GM19351 (cell line): ENCODE data around the gene NRP1.
"Not testable (repeated sequence)": the region's sequence is repeated elsewhere in the genome, so short reads cannot be mapped to it uniquely, and the experiment has no call there.

ENCODE experiments used
- ATAC-seq: cut with Tn5 transposase; IDR thresholded peaks from one replicate; pipeline ENCODE4 v1.9.1; 2021; ENCODE audit warnings: mild to moderate bottlenecking, moderate library complexity; ENCODE audit not compliant: unreplicated experiment

Gene NRP1

DNA sequence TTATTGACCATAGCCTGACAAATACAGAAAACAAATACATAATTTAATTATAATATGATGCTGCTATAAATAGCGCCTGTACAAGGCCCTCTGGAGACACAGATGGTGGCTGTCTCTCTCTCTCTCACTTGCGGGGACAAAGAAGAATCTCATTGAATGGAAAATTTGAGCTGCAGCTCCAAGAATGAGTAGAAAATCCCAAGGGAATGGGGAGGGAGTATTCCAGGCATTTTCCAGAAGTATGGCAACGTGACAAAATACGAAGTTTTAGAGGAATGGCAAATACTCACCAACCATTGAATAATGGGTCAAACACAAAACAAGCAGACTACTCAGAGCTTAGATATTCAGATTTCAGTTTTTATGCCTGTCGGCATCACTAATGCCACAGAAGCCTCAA lies 179.9 kb downstream of the NRP1 start:
- ATAC-seq: no peak

DNA sequence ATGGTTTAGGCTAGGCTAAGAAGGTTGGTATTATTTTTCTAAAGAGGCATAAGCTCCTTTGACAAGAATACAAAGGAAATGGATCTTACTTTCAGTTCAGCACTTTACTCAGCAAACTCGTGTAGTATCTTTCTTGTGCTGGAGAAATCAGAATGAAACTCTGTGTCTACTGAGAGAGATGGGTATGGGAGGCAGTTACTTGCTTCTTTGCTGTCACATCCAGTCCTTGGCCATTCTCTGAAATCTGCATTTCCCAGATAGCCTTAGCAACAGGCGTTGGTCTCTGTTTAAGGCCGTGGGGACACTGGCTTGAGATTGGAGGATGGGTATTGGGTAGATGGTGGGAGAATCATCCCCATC lies 180.5 kb downstream of the NRP1 start:
- no peak for ATAC-seq

DNA sequence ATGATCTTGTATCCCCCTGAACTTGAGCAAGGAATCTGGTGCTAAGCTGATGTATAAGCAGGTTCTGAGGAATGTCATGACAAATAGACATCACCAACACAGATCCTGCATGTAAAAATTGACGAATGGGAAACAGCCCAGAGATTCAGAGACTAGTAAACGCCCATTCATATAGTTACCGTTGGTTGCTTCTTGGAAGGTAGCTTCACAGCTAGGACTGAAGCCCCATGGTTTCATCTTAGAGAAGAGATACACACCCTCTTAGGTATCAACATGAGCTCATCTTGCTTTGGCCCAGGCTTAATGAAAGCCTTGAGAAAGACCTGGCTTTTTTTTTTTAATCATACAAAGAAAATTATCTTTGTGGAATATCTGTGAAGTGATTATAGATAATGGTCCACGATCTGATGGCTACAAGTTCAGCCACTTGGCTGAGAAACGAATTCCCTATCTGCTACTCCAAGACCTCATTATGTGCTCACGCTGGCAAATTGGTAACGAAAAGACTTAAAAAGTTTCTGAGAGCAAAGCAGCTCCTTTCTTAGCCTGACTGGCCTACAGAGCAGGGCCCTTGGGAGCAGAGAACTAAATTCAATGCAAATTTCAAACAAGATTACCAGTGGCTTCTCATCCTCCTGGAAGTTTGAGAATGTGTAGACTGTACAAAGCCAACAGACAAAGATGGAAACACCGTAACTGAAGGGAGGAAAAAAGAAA lies 181.1 kb downstream of the NRP1 start:
- no peak for ATAC-seq

DNA sequence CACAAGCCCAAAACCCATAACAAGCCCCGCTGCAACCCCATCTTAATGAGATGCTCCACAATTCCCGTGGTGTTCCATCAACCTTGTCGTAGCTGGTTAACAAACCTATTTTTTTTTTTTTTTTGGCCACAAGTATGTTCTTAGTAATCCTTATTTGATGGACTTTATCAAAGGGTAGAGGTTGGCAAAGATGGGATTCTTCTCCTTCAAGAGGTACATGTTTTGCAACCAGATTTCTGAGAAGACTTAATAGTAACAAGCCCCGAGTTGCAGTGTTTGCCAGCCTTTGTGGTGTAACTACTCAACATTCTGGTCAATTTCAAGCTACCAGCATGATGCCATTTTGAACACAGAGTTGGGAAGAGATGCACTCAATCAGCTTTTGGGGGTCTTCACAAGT lies 181.7 kb downstream of the NRP1 start:
- no peak for ATAC-seq

DNA sequence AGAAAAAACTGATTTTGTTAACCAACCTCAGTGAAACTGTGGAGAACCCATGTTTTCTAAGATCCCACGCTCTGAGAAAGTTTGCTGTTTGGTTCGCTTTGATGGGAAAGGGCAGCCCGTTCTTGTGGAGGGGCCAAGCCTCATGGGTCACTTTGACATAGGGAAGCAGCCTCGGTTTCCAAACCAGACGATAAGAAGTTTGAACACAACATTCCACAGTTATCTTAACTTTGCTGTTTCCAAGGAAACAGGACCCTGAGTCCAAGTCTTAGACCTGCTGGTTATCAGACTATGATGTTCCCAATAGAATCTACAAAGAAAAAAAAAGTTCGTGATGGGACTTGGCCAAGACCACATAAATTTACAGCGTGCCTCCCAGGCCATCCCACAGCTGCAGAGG lies 182.3 kb downstream of the NRP1 start:
- ATAC-seq: no peak

DNA sequence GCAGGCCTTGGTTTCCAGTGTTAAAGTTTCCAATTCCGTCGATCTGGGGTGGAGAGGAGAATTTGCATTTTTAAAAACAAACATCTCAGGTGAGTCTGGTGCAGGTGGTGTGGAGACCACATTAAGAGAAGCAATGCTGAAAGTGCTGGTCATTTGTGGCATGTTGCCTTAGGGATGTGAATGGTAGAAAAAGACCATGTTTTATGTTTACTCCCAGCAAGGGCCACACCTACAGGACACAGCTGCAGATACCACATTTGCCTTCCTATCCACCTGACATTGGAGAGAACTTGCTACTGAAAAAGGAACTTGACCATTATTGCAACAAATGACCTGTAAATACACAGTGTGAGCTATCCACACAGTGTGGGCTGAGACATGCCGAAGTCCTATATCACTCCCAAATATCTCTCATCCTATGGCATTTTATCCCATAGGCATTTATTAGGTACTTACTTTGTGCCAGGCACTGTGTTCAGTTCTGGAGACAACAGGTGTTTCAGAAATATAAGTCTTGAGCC lies 183.1 kb downstream of the NRP1 start:
- ATAC-seq: no peak

DNA sequence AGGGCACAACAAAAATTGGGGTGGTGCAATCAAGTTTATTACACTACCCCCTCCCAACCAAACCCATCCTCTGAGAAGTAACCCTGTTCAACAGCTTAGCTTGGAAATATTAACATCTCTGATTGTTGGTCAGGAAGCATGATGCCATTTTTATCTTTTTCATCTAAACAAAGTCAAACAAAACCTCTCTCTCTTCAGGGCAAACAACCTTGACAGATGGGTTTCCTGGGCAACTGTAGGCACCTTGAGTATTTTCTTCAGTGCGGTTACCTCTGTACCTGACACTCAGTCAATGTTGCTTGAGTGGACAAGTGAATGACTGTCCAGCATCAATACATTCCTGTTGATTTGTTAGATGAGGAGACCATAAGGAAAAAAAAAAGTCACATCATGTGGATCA lies 183.6 kb downstream of the NRP1 start:
- ATAC-seq: no peak

DNA sequence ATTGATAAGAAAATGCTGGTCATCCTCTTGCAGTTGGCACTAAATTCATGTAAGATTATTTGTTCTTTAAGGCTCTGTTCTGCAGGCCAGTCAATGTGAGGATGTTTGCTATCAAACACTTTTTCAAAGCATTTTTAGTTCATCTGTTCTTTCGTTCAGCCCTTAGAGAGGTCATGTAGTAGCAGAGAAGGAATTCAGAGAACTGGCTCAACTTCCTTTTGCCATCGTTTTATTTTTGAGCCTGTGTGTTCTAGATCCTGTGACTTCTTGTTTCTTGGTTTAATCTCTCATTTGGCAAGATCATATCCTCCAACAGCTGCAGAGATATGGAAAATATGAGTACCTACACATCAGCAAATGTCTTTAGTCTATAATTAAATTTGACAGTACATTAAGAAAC lies 184.3 kb downstream of the NRP1 start:
- ATAC-seq: no peak

DNA sequence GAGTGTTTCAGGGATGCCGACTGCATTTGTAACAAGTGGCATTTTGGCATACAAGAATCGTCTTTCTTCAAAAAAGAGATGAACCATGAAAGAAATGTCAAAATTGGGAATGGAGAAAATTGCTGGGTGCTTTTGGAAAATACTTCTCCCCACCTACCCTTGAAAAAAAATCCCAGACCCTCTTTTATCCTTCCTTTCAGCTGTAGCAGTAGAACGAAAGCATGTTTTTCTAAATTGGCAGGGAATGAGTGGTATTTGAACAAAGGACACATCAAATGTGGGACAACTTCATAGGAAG lies 187.5 kb downstream of the NRP1 start:
- no peak for ATAC-seq

DNA sequence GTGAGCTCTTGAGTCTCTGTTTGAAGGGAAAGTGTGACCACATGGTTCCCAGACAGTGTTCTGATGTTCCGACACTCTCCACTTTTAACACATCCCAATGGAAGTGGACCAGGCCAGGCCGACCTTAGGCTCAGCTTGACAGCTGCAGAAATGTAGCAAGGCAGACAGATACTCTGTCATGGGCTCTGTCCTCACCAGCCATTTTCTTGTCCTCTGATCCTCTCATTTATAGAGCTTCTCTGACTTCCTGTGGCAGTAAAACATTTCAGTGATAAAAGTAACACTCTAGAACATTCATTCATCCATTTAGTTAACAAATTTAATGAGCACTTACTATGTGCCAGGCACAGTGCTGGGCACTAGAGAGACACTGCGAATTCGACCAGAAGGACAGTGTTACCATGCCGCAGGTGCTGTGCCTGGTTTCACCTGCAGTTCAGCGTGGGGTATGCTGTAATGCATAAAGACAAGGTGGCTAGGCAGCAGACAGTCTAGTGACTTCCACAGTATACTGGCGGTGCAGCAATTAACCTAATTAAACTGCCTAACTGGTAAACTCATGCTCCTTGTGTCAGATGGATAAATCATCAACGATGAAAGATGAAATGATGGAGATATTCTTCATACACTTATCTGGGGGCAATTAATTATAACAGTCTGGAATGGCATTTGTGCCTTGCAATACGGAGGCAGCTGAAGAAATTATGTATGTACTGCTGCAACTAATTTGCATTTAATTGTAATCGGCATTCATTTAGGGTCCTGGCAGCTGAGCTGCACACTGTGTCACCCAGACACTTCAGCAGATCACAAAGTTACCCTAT lies 188.1 kb downstream of the NRP1 start:
- ATAC-seq: no peak

DNA sequence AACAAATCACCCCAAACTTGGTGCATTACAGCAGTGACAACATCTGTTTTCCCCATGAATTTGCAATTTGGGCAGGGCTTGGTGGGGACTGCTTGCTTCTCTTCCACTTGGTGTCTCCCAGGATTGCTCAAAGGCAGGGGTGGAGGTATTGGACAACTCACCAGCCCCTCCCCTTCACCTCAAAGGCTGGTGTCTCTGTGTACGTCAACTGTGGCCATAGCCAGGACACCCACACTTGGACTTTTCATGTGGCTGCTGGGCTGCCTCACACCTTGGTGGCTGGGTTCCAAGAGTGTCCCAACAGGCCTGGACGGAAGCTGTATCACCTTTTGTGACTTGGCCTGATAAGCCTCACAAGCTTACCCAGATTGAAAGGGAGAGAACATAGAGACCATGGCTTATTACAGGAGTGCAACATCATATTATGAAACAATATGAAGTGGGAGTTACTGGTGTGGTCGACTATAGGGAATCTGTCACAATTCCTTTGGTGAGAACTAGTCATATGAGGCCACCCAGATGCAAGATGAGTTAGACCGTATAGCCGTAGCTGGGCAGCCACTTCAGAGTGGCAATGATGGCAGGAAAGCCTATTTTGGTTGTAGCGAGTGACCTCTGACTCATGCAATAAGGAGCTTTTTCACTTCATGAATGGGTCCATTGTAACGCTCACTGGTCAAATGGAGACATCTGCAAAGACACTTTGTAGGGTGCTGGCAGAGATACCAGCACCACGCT lies 188.8 kb downstream of the NRP1 start:
- ATAC-seq: no peak

DNA sequence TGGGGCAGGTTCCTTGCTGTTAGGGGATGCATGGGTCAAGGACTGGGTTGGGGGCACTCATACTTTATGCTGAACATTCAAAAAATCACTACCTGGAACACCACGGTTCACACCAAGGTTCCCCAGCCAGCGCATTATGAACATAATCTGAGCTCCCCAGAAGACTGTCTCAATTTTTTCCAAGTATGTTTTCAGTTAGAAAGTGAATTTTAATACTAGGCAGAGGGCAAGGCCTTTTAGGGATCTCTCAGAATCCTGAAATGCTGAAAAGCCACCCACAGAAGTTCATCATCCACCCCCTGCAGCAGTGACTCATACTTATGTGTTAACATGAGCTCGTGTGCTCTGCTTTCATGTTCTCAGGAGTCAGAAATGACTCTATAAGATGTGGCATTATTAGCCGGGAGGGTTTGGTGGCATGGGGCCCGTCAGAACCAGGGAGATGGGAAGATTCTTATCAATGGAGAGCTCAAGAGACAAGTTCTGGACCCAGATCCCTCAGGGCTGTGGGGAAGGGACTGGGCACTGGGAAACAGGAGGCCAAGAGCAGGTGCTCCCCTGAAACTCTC lies 191.2 kb downstream of the NRP1 start:
- no peak for ATAC-seq

DNA sequence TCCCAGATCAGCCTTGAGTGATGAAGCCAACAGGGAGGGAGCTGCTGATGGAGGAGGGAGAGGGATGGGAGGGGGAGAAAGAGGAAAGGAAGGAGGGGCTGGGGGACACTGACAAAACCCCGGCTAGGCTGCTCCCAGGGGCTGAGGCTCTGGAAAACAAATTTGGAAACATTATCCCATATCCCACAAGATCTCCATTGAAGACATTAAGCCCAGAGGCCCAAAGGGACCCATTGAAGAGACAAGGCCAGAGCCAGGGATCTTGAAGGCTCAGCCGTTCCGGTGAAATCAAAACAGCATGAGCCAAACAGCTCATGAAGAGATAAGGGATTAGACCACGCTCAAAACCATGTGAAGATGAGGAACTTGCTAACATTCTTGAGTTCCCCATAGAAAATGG lies 192.2 kb downstream of the NRP1 start:
- ATAC-seq: no peak

DNA sequence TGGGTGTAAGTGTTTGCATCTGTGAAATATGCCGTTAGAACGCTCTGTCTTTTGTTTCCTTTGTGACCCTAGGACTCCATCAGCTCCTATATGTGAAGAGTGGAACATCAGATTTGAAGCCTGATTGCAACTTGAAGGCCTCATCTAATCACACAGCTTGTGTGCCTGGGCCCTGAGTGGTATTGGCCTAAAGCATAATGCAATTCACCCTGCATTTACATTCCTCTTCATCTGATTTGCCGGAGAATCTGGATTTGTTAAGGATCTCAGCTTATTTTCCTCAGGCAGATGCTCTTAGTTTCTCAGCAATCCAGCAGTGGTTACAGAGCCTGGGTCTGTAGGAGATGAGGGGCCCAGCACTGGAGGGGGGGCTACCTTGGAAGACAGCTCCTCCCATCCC lies 193.2 kb downstream of the NRP1 start:
- ATAC-seq: no peak

DNA sequence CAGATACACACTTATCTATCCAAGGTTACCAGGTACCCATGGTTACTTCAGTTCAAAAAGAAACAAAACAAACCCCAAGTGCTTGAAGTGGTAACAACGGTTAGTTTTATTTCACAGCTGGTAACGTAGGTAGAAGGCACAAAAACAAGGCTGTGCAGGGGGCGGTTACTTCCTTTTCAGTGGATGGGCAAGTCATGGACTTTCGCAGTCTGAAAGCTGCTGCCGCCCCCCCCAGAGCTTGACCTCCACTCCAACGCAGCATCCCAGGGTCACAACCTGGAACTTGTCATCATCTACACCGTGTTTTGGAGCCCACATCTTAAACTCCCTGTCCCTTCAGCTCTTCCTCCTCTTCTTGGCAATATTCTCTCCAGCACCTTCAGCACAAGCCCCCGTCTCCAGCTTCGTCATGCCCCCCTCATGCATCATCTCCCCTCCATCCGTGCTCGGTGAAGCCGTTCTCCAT lies 195.3 kb downstream of the NRP1 start:
- no peak for ATAC-seq

DNA sequence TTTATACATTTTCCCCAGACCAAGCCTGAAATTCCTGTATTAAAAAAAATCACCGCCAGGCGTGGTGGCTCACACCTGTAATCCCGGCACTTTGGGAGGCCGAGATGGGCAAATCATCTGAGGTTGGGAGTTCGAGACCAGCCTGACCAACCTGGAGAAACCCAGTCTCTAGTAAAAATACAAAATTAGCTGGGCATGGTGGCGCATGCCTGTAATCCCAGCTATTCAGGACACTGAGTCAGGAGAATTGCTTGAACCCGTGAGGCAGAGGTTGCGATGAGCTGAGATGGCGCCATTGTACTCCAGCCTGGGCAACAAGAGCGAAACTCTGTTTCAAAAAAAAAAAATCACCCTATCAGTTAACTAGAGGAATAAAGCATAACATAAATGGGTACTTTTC lies 195.8 kb downstream of the NRP1 start:
- not testable (repeated sequence) for ATAC-seq

DNA sequence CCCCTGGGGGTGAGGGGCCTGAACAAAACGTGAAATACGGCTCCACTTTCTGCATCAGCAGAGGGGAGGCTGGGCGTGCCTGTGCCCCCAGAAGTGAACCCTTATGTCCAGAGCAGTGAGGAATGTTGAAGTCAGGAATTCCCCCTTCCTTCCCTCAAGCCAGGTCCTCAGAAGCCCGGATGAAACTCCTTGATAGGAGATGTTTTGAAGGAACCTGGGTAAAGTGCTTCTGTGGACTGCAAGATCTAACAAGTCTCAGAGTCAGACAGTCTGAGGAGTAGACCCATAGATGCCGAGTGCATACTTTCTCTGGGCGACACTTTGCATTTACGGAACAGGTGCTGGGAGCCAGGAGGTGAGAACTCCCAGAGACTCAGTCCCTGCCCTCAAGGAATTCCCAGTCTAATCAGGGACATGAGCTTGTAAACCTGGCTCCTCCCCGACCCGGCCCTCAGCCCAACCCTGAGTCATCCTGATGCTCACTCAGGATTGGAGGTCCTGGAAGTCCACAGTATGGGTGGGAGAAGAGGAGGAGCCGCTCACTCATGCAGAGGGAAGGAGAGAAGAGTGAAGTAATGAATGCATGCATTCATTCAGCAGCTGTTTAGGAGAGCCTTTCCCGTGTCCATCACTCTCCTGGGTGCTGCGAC lies 197.0 kb downstream of the NRP1 start:
- no peak for ATAC-seq

DNA sequence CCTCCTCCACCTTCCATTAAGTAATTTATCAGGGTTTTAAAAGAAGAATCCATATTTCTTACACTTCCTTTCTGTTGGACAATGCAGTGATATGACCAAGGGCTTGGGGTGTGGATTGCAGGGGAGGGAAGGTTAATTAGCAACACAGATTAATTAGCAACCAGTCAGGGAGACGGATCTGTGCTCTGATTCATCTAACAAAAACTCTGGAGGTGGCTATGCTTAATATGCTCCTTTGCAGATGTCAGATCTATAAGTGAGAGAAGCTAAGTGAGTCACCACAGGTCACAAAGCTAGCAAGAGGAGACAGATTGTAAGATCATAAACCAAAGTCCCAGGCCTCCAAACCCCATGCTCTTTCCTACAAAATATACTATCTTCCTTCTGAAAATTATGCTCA lies 197.7 kb downstream of the NRP1 start:
- no peak for ATAC-seq

DNA sequence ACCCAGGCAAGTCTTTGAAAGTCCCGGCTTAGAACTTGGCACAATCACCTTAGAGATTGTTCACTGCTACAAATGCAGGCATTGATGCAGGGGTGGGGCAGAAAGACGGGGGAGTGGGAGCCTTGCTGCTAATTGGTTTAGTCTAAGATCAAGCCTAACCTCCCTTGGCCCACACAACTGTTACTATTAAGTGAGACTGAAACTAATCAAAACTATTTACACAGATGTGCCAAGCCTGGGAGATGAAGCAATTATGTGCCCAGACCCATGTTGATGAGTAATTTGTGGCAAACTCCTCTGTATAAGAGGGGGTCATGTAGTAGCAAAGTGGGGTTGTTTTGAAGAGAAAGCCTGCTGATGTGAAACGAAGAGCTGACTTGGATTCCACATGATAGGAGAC lies 198.2 kb downstream of the NRP1 start:
- no peak for ATAC-seq

DNA sequence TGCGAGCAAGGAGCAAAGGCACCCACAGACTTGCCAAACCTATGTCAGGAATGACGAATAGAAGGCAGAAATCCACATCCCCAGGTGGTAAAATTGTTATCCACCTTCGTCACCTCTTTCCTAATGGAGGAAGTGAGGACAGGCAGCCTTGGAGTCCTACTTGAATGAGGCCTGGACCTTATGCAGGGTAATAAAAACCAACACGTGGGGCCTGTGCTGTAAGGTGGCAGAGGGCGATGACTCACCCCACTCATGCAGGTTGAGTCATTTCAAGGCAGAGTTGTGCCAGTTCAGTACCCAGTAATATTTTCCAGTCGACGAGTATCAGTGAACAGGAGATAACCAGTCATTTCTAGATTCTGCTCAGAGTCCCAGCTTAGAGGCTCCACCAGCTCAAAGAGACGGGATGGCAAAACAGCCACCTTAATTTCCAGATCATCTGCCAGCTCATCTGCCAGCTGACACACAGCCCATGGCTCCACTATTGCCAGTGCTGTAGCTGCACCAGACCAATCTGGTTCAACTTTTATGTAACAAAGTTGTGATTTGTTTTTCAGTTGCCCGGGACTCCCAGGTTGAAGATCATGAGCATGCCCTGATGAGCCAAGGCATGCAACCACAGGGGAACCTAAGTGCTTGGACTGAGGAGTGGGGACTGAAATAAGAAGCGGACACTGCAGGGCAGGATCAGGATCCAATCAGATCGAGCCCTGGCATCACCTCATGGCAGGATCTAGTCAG lies 200.3 kb downstream of the NRP1 start:
- ATAC-seq: peak; percentile 40
